ENCODE results near the gene TTLL12. TPM values are rescaled to one million over a fixed set of nuclear protein-coding genes. Genes with fewer than 3 reads are reported as not detected.

TTLL12 gene
- total and polyA plus RNA-seq, 2 of the 8 experiments (the other 6 are each of a cell fraction or from before 2014, with no cell fraction given): 101 to 124 TPM

DNA sequence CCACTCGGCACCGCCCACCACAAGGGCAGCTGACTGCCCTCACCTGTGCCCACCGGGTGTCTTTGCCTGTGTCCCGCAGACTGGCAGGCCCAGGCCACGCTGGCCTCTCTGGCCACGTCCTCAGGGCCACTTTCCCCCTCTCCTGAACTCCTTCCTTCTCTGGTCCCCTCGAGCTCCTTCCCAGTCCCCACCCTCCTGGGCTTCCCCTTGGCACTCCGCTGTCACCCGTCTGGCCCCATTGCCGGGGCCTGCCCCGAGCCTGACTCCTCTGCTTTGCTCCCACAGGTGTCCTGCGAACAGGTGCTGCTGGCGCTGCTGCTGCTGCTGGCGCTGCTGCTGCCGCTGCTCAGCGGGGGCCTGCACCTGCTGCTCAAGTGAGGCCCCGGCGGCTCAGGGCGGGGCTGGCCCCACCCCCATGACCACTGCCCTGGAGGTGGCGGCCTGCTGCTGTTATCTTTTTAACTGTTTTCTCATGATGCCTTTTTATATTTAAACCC lies 58.0 kb downstream of the TTLL12 start:
- 69% methylated on average over 20 of the region's 20 CpGs; no CpG with 5 or more reads in 1 of the 2 experiments for WGBS, 2 experiments (ENCODE audit: extremely low coverage in 1 of 2, insufficient coverage in 1 of 2, insufficient read length in 1 of 2, insufficient replicate concordance in 2 of 2, low coverage in 1 of 2, low lambda C conversion rate in 2 of 2, missing lambda C conversion rate in 1 of 2)
- Histone ChIP-seq H3K9me3 (ENCODE audit: insufficient read depth in 2 of 2, low read depth in 1 of 2, low read length in 1 of 2) (no peaks in the 10 kb centered on the region), H3K4me3 (ENCODE audit: extremely low read depth in 1 of 4, insufficient read depth in 2 of 4, low read depth in 3 of 4, low read length in 4 of 4) (no peak overlapping the region), H3K56ac (replicated peaks; ENCODE audit: insufficient read length, low read depth, low read length) (no peak overlapping the region), H2BK12ac (ENCODE audit: low read depth, low read length) (no peak overlapping the region), H3K18ac (ENCODE audit: extremely low read depth, low read length) (no peak overlapping the region), H3K79me2 (ENCODE audit: control insufficient read depth in 1 of 2, insufficient read depth in 2 of 2, low read length in 2 of 2) (no peaks in the 10 kb centered on the region), H3K23ac (ENCODE audit: insufficient read length) (no peak overlapping the region), H2BK5ac (ENCODE audit: low read depth, low read length) (no peak overlapping the region), H3K36me3 (ENCODE audit: control insufficient read depth in 2 of 4, insufficient read depth in 4 of 4, low read length in 3 of 4) (peaks cover 2 to 20% (median 3%) of the 10 kb centered on the region in 4 experiments; a peak in 4 of 8 replicates), H4K5ac (ENCODE audit: insufficient read length, low read depth, low read length) (no peak overlapping the region), H3K4me1 (replicated peaks in 1 of 4; ENCODE audit: control insufficient read depth in 3 of 4, insufficient read depth in 4 of 4, low read length in 3 of 4) (peaks cover 0 to 6% (median 0%) of the 10 kb centered on the region in 4 experiments; a peak in 3 of 7 replicates), H3K4ac (replicated peaks; ENCODE audit: insufficient read length, low read depth, low read length) (no peak overlapping the region), H2AFZ (ENCODE audit: low read length) (no peak overlapping the region), H3K27me3 (replicated peaks in 1 of 4; ENCODE audit: control insufficient read depth in 3 of 4, extremely low read depth in 1 of 4, insufficient read depth in 3 of 4, low read length in 3 of 4) (no peaks in the 10 kb centered on the region), H3K27ac (ENCODE audit: low read depth, low read length) (no peak overlapping the region; the same call in 1 of the 2 replicates), H4K8ac (ENCODE audit: extremely low read depth, insufficient read depth, low read length) (no peak overlapping the region), H2BK120ac (replicated peaks; ENCODE audit: low read depth, low read length) (no peak overlapping the region), H3K9ac (replicated peaks in 1 of 4; ENCODE audit: extremely low read depth in 1 of 4, low read depth in 3 of 4, low read length in 3 of 4) (no peak overlapping the region), H4K20me1 (replicated peaks in 1 of 2; ENCODE audit: control insufficient read depth in 1 of 2, insufficient read depth in 2 of 2, low read length in 2 of 2) (peaks cover 3 to 15% of the 10 kb centered on the region in 2 experiments), H3K14ac (ENCODE audit: insufficient read length) (no peak overlapping the region), H3K23me2 (ENCODE audit: low read depth, low read length) (no peaks in the 10 kb centered on the region), H3K79me1 (ENCODE audit: low read depth, low read length) (peaks cover 5% of the 10 kb centered on the region), H4K91ac (replicated peaks; ENCODE audit: insufficient read length, low read length) (no peak overlapping the region), H2AK5ac (ENCODE audit: low read depth, low read length) (no peak overlapping the region), H2BK20ac (ENCODE audit: low read length) (no peak overlapping the region), H3K4me2 (ENCODE audit: insufficient read depth in 1 of 2, low read depth in 2 of 2, low read length in 2 of 2) (0 out of 4 replicates have a peak overlapping the region, but pooled peaks of 1 of the 2 experiments have one; percentile 14), H2BK15ac (ENCODE audit: low read length) (no peak overlapping the region)
- FAIRE-seq: no peak
- ChIA-PET POLR2A (ENCODE audit: partially characterized antibody) (no interaction called here), CTCF (ENCODE audit: partially characterized antibody) (interaction anchor here (1.6 kb wide), 1 partner anchor 69 kb away, joined by 3 read pairs; no protein-coding TSS in a partner anchor)
- DNase-seq (ENCODE audit: low read depth in 1 of 2, low spot score in 2 of 2): peak in 1 of 2 experiments; percentile 57
- 0 out of 2 replicates have a peak, but pooled peaks have one; percentile 64 for TF ChIP-seq TCF12 (IDR thresholded peaks at IDR 0.05; ENCODE audit: low read depth, low read length)
- no peak for TF ChIP-seq E2F6 (IDR thresholded peaks at IDR 0.05)
